GM19397 (cell line): ENCODE measurements around the gene HCST.
"Not testable (repeated sequence)": the region's sequence is repeated elsewhere in the genome, so short reads cannot be mapped to it uniquely, and the experiment has no call there.

Source experiments
- ATAC-seq: cut with Tn5 transposase; IDR thresholded peaks from one replicate; pipeline ENCODE4 v1.9.1; 2021; ENCODE audit warnings: mild to moderate bottlenecking, moderate library complexity; ENCODE audit not compliant: unreplicated experiment

The HCST gene

GRCh38 chr19:35901854-35902661, at the start of gene HCST:
TSS of gene HCST (plus strand) at chr19:35902529. CDS start at chr19:35902594, 65 bp downstream.
- no peak for ATAC-seq

- ATAC-seq, result no peak
Measured at GRCh38 chr19:35853038-35853756, 49.1 kb upstream of the HCST start.

GRCh38 chr19:35856546-35857149, 45.7 kb upstream of the HCST start, which contains the start of gene KIRREL2:
TSS of gene KIRREL2 (plus strand) at chr19:35856911. CDS start at chr19:35857120, 209 bp downstream.
- ATAC-seq, result no peak

GRCh38 chr19:35858311-35858710, 44.0 kb upstream of the HCST start:
- no peak for ATAC-seq

GRCh38 chr19:35859414-35859813, 42.9 kb upstream of the HCST start:
- ATAC-seq, result no peak

- no peak for ATAC-seq
Measured at GRCh38 chr19:35860436-35860817, 41.9 kb upstream of the HCST start.

GRCh38 chr19:35860818-35861639, 41.3 kb upstream of the HCST start:
- no peak for ATAC-seq

- no peak for ATAC-seq
Measured at GRCh38 chr19:35861640-35862160, 40.6 kb upstream of the HCST start.

GRCh38 chr19:35862528-35862927, 39.8 kb upstream of the HCST start:
- ATAC-seq, result no peak

GRCh38 chr19:35863018-35863417, 39.3 kb upstream of the HCST start:
- ATAC-seq, result no peak

- no peak for ATAC-seq
Measured at GRCh38 chr19:35868172-35868822, 34.0 kb upstream of the HCST start, which contains the start of gene APLP1. TSS of gene APLP1 (plus strand) at chr19:35868574. CDS start at chr19:35868637, 63 bp downstream.

- no peak for ATAC-seq
Measured at GRCh38 chr19:35868823-35869326, 33.5 kb upstream of the HCST start.

GRCh38 chr19:35869327-35870123, 32.8 kb upstream of the HCST start:
- ATAC-seq, result no peak

GRCh38 chr19:35870124-35870736, 32.1 kb upstream of the HCST start:
- ATAC-seq, result not testable (repeated sequence)

- ATAC-seq, result no peak
Measured at GRCh38 chr19:35870798-35871197, 31.5 kb upstream of the HCST start.

GRCh38 chr19:35871611-35872010, 30.7 kb upstream of the HCST start:
- no peak for ATAC-seq

- no peak for ATAC-seq
Measured at GRCh38 chr19:35872180-35872579, 30.1 kb upstream of the HCST start.

- ATAC-seq, result no peak
Measured at GRCh38 chr19:35874392-35874930, 27.9 kb upstream of the HCST start.
